Measurements from ENCODE around the gene MPV17L.
"Not testable (repeated sequence)": the region's sequence is repeated elsewhere in the genome, so short reads cannot be mapped to it uniquely, and the experiment has no call there.

MPV17L gene

DNA sequence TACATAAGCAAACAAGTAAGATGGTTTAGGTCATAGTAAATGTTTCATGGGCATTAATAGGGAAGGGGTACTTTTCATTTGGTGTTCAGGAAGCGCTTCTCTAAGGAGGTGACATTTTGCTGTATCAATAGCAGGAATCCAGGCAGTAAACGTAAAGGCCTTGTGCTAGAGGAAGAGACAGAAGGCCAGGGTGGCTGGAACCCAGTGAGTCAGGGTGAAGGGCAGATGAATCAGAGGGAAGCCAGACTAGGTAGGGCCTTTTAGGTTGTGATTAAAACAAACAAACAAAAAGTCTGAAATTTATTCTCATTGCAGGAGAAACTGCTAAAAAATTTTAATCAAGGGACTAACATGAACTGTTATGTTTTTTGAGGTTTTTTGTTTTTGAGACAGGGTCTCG, 45.3 kb downstream of the MPV17L start:
- Histone ChIP-seq H3K4me1 (ENCODE audit: control insufficient read depth, insufficient read depth, low read length) (peaks cover 34% of the 10 kb centered on the region), H3K9ac (ENCODE audit: low read length) (no peak overlapping the region), H3K4me3 (ENCODE audit: low read length) (no peak overlapping the region), H3K27me3 (ENCODE audit: control insufficient read depth, insufficient read depth, low read length) (peaks cover 1% of the 10 kb centered on the region), H3K9me3 (ENCODE audit: control insufficient read depth, low read length) (no peaks in the 10 kb centered on the region), H3K36me3 (ENCODE audit: control insufficient read depth, insufficient read depth, low read length) (no peaks in the 10 kb centered on the region)

DNA sequence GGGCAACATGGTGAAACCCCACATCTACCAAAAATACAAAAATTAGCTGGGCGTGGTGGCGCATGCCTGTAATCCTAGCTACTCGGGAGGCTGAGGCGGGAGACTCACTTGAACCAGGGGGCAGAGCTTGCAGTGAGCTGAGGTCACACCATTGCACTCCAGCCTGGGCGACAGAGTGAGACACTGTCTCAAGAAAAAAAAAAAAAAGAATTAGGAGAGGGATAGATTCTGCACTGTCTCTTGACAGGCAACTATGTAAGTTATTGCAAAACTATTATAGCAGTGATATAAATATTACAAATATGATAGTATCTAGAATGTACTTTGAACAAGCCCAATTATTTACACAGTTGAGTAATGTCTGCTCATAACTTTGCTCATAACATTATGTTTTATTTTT, 46.6 kb downstream of the MPV17L start:
- H3K4me3 ChIP-seq (ENCODE audit: low read length); H3K9ac ChIP-seq (ENCODE audit: low read length); H3K27me3 ChIP-seq (ENCODE audit: control insufficient read depth, insufficient read depth, low read length); H3K36me3 ChIP-seq (ENCODE audit: control insufficient read depth, insufficient read depth, low read length); H3K9me3 ChIP-seq (ENCODE audit: control insufficient read depth, low read length): not testable (repeated sequence)
- peaks cover 34% of the 10 kb centered on the region for H3K4me1 ChIP-seq (ENCODE audit: control insufficient read depth, insufficient read depth, low read length)

DNA sequence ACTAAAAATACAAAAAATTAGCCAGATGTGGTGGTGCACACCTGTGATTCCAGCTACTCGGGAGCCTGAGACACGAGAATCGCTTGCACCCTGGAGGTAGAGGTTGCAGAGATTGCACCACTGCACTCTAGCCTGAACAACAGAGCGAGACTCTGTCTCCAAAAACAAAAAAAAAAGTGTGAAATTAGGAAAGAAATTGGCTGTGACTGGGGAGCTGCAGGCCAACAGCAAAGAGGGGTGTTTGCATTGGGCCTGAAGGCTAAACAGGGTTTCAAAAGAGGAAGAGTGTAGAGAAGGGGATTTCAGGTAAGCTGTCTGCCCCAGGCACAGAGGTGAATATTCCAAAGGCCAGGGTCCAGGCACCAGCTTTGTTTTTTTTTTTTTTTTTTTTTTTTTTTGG, 48.2 kb downstream of the MPV17L start:
- Histone ChIP-seq H3K4me1 (ENCODE audit: control insufficient read depth, insufficient read depth, low read length) (peaks cover 34% of the 10 kb centered on the region), H3K4me3 (ENCODE audit: low read length) (no peak overlapping the region), H3K36me3 (ENCODE audit: control insufficient read depth, insufficient read depth, low read length) (no peaks in the 10 kb centered on the region), H3K9me3 (ENCODE audit: control insufficient read depth, low read length) (no peaks in the 10 kb centered on the region), H3K27me3 (ENCODE audit: control insufficient read depth, insufficient read depth, low read length) (no peaks in the 10 kb centered on the region), H3K9ac (ENCODE audit: low read length) (no peak overlapping the region)

DNA sequence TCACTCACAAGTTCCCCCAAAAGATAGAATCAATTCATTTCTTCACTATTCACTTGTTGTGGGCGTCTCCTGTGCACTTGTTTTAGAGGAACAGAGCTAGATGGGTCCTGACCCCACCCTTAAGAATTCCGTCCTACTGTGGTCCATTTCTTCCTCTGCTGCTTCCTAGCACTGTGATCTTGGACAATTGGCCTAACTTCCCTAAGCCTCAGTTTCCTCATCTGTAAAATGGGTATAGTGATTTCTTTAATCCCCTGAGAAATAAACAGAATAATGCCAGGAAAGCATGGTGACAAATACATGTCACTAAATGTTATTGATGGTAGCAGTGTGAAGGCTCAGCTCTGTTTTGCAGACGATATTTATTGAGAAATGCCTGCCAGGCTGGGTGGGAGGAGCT, 48.7 kb downstream of the MPV17L start:
- Histone ChIP-seq H3K27me3 (ENCODE audit: control insufficient read depth, insufficient read depth, low read length) (no peaks in the 10 kb centered on the region), H3K4me3 (ENCODE audit: low read length) (no peak overlapping the region), H3K36me3 (ENCODE audit: control insufficient read depth, insufficient read depth, low read length) (no peaks in the 10 kb centered on the region), H3K9ac (ENCODE audit: low read length) (no peak overlapping the region), H3K4me1 (ENCODE audit: control insufficient read depth, insufficient read depth, low read length) (peaks cover 34% of the 10 kb centered on the region), H3K9me3 (ENCODE audit: control insufficient read depth, low read length) (no peaks in the 10 kb centered on the region)

DNA sequence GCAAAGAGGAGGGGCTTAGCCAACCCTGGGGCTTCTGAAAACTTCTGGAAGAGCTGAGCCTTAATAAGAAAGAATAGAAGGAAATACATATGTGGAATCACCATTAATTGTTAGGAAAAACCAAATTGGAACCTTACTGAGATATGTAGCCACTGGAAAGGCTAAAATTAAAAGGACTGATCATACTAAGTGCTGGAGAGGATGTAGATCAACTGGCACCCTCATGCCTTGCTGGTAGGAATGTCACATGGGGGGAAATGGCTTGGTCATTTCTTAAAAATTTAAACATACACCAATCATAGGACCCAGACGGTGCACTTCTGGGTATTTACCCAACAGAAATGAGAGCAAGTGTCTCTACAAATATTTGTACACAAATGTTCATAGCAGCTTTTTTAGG, 49.9 kb downstream of the MPV17L start:
- H3K9me3 ChIP-seq (ENCODE audit: control insufficient read depth, low read length) = no peaks in the 10 kb centered on the region
- no peaks in the 10 kb centered on the region for H3K36me3 ChIP-seq (ENCODE audit: control insufficient read depth, insufficient read depth, low read length)
- no peaks in the 10 kb centered on the region for H3K27me3 ChIP-seq (ENCODE audit: control insufficient read depth, insufficient read depth, low read length)
- no peak overlapping the region for H3K9ac ChIP-seq (ENCODE audit: low read length)
- no peak overlapping the region for H3K4me3 ChIP-seq (ENCODE audit: low read length)
- peaks cover 26% of the 10 kb centered on the region for H3K4me1 ChIP-seq (ENCODE audit: control insufficient read depth, insufficient read depth, low read length)

DNA sequence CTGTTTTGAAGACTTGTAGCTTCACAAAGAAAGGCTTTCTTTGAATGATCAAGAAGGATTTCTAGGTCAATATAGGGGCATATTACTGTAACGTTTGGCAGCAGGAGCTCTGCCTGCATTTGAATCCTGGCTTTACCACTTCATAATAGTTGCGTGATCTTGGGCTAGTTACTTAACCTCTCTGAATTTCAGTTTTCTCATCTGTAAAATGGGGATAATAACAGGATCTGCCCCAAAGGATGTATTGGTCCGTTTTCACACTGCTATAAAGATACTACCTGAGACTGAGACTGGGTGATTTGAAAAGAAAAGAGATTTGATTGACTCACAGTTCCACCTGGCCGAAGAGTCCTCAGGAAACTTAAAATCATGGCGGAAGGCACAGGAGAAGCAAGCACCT, 51.3 kb downstream of the MPV17L start:
- Histone ChIP-seq H3K27me3 (ENCODE audit: control insufficient read depth, insufficient read depth, low read length) (no peaks in the 10 kb centered on the region), H3K36me3 (ENCODE audit: control insufficient read depth, insufficient read depth, low read length) (no peaks in the 10 kb centered on the region), H3K9ac (ENCODE audit: low read length) (no peak overlapping the region), H3K9me3 (ENCODE audit: control insufficient read depth, low read length) (no peaks in the 10 kb centered on the region), H3K4me1 (ENCODE audit: control insufficient read depth, insufficient read depth, low read length) (peaks cover 19% of the 10 kb centered on the region), H3K4me3 (ENCODE audit: low read length) (no peak overlapping the region)

DNA sequence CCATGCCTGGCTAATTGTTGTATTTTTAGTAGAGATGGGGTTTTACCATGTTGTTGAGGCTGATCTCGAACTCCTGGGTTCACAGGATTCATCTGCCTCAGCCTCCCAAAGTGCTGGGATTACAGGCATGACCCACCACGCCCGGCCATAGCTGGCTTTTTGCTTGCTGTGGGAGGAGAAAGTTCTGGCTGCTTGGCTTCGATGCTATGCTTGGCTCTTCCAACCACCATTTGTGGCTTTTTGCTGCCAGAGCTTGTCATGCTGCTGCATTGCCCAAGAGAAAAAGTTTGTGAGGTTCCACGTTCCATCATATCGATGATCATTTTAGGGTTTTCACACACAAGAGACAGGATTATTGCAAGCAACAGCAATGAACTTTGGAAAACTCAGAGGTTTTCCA, 55.1 kb downstream of the MPV17L start:
- Histone ChIP-seq H3K4me3 (ENCODE audit: low read length) (no peak overlapping the region), H3K9ac (ENCODE audit: low read length) (no peak overlapping the region), H3K4me1 (ENCODE audit: control insufficient read depth, insufficient read depth, low read length) (peaks cover 8% of the 10 kb centered on the region), H3K27me3 (ENCODE audit: control insufficient read depth, insufficient read depth, low read length) (no peaks in the 10 kb centered on the region), H3K9me3 (ENCODE audit: control insufficient read depth, low read length) (no peaks in the 10 kb centered on the region), H3K36me3 (ENCODE audit: control insufficient read depth, insufficient read depth, low read length) (no peaks in the 10 kb centered on the region)

DNA sequence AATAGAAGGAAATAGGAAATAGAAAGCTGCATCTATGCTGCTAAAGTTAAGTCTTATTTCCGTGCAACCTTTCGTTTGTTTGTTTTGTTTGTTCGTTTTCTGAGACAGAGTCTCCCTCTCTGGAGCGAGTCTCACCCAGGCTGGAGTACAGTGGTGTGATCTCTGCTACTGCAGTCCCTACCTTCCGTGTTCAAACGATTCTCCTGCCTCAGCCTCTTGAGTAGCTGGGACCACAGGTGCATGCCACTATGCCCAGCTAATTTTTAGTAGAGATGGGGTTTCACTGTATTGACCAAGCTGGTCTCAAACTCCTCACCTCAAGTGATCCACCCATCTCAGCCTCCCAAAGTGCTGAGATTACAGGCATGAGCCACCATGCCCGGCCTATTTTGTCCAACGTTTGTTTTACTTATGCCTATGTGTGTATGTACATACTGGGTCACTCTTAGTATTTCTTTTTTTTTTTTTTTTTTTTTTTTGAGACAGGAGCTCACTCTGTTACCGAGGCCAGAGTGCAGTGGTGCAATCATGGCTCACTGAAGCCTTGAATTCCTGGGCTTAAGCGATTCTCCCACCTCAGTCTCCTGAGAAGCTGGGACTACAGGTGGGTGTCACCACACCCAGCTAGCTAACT, 55.7 kb downstream of the MPV17L start:
- Histone ChIP-seq H3K4me3 (ENCODE audit: low read length) (no peak overlapping the region), H3K27me3 (ENCODE audit: control insufficient read depth, insufficient read depth, low read length) (no peaks in the 10 kb centered on the region), H3K9me3 (ENCODE audit: control insufficient read depth, low read length) (no peaks in the 10 kb centered on the region), H3K4me1 (ENCODE audit: control insufficient read depth, insufficient read depth, low read length) (peaks cover 8% of the 10 kb centered on the region), H3K9ac (ENCODE audit: low read length) (no peak overlapping the region), H3K36me3 (ENCODE audit: control insufficient read depth, insufficient read depth, low read length) (no peaks in the 10 kb centered on the region)

DNA sequence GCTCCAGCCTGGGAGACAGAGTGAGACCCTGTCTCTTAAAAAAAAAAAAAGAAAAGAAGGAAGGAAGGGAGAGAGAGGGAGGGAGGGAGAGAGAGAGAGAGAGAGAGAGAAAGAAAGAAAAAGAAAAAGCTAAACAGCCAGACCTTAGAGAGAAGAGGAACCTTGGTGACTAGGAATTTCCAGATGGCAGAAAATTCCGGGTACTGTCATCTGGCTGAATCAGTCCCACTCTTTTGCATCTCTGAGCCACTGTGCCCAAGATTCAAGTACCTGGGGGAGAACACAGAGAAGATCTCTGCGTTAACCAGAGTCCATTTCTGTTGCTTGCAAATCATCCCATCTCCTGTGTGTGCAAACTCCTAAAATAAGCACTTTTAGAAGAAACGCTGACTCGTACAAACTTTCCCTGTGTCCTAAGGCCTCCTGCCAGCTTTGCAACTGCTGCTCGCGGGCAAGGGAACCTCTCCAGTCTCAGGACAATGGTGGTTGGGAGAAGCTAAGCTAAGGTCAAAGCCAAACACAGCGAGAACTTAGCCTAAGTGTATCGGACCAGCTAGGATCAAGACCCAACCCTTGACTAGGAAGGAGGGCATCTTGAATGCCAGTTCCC, 56.8 kb downstream of the MPV17L start:
- Histone ChIP-seq H3K4me1 (ENCODE audit: control insufficient read depth, insufficient read depth, low read length) (peaks cover 8% of the 10 kb centered on the region), H3K9ac (ENCODE audit: low read length) (no peak overlapping the region), H3K27me3 (ENCODE audit: control insufficient read depth, insufficient read depth, low read length) (no peaks in the 10 kb centered on the region), H3K36me3 (ENCODE audit: control insufficient read depth, insufficient read depth, low read length) (no peaks in the 10 kb centered on the region), H3K4me3 (ENCODE audit: low read length) (no peak overlapping the region), H3K9me3 (ENCODE audit: control insufficient read depth, low read length) (no peaks in the 10 kb centered on the region)

DNA sequence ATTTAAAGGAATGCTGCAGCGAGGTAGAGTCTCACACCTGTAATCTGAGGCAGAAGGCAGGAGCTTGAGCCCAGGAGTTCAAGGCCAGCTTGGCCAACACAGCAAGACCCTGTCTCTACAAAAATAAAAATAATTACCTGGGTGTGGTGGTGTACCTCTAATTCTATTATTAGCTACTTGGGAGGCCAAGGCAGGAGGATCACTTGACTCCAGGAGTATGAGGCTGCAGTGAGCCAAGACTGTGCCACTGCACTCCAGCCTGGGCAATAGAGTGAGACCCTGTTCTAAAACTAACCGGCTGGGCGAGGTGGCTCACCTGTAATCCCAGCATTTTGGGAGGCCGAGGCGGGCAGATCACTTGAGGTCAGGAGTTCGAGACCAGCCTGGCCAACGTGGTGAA, 57.7 kb downstream of the MPV17L start:
- not testable (repeated sequence) for H3K4me1 ChIP-seq (ENCODE audit: control insufficient read depth, insufficient read depth, low read length); H3K27me3 ChIP-seq (ENCODE audit: control insufficient read depth, insufficient read depth, low read length); H3K4me3 ChIP-seq (ENCODE audit: low read length); H3K36me3 ChIP-seq (ENCODE audit: control insufficient read depth, insufficient read depth, low read length); H3K9ac ChIP-seq (ENCODE audit: low read length); H3K9me3 ChIP-seq (ENCODE audit: control insufficient read depth, low read length)

DNA sequence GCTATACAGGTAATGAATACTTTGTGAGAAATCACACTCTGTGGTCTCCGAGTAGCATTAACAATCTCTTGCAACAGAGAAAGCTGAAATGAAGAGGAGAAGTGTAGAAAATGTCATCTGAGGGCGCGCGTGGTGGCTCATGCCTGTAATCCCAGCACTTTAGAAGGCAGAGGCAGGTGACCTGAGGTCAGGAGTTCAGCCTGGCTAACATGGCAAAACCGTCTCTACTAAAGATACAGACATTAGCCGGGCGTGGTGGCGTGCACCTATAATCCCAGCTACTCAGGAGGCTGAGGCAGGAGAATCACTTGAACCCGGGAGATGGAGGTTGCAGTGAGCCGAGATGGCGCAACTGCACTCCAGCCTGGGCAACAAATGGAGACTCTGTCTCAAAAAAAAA, 59.4 kb downstream of the MPV17L start:
- not testable (repeated sequence) for H3K36me3 ChIP-seq (ENCODE audit: control insufficient read depth, insufficient read depth, low read length); H3K9ac ChIP-seq (ENCODE audit: low read length); H3K27me3 ChIP-seq (ENCODE audit: control insufficient read depth, insufficient read depth, low read length); H3K9me3 ChIP-seq (ENCODE audit: control insufficient read depth, low read length); H3K4me3 ChIP-seq (ENCODE audit: low read length); H3K4me1 ChIP-seq (ENCODE audit: control insufficient read depth, insufficient read depth, low read length)

DNA sequence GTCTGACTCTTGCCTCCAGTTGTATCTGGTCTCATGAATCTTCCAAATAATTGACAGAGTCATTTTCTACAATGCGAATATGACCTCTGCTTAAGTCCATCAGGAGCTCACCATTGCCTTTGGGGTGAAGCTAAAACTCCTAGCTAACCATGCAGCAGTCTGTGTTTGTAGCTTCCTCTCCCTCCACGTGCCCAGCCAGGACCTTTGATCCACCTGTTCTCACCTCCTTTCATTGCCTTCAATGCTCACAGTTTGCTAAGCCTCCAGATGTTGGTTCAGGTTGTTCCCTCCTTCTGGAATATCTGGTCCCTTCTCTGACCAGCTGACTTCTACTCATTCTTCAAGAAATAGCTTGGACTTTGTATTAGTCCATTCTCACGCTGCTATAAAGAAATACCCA, 61.8 kb downstream of the MPV17L start:
- no peak overlapping the region for H3K9ac ChIP-seq (ENCODE audit: low read length)
- peaks cover 3% of the 10 kb centered on the region for H3K4me1 ChIP-seq (ENCODE audit: control insufficient read depth, insufficient read depth, low read length)
- no peaks in the 10 kb centered on the region for H3K27me3 ChIP-seq (ENCODE audit: control insufficient read depth, insufficient read depth, low read length)
- H3K9me3 ChIP-seq (ENCODE audit: control insufficient read depth, low read length) = no peaks in the 10 kb centered on the region
- H3K36me3 ChIP-seq (ENCODE audit: control insufficient read depth, insufficient read depth, low read length) = no peaks in the 10 kb centered on the region
- no peak overlapping the region for H3K4me3 ChIP-seq (ENCODE audit: low read length)

DNA sequence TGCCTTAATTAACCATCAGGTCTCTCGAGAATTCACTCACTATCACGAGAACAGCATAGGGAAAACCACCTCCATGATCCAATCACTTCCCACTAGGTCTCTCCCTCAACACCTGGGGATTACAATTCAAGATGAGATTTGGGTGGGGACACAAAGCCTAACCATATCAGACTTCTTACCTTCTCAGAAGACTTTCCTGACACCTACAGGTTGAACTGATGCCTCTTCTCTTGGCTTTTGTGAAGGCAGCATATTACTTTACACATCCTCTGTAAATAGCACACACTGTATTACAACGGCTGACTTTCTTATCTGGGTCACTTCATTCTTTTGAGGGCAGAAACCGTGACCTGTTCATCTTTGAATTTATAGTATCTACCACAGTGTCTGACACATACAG, 62.4 kb downstream of the MPV17L start:
- H3K9ac ChIP-seq (ENCODE audit: low read length) = no peak overlapping the region
- H3K27me3 ChIP-seq (ENCODE audit: control insufficient read depth, insufficient read depth, low read length) = no peaks in the 10 kb centered on the region
- H3K9me3 ChIP-seq (ENCODE audit: control insufficient read depth, low read length) = no peaks in the 10 kb centered on the region
- H3K4me3 ChIP-seq (ENCODE audit: low read length) = no peak overlapping the region
- H3K4me1 ChIP-seq (ENCODE audit: control insufficient read depth, insufficient read depth, low read length) = peaks cover 9% of the 10 kb centered on the region
- H3K36me3 ChIP-seq (ENCODE audit: control insufficient read depth, insufficient read depth, low read length) = no peaks in the 10 kb centered on the region

All from mucosa of stomach (tissue), 1 donor.